Transverse colon (tissue), 4 donors: Measurements from ENCODE around the gene PBX2. TPM values are rescaled to one million over a fixed set of nuclear protein-coding genes. Genes with fewer than 3 reads are reported as not detected.

Source experiments
- DNase-seq: peaks from one replicate; pipeline ENCODE4 v3.0.0-alpha.2; 2019
- H3K27ac ChIP-seq, 4 donors: fragments of 200-600 bp; sonication (generic); 2 replicates each; pipeline ENCODE4 v1.5.1; 2016 to 2018; ENCODE audit warnings: inconsistent platforms in 4 of 4
- H3K27me3 ChIP-seq: fragments of 200-600 bp; sonication (generic); 2 replicates; pipeline ENCODE4 v1.5.1; 2017; ENCODE audit warnings: inconsistent platforms
- H3K36me3 ChIP-seq, 4 donors: fragments of 200-600 bp; sonication (generic); 2 replicates each; pipeline ENCODE4 v1.5.1; 2017 to 2019; ENCODE audit warnings: inconsistent platforms in 4 of 4
- H3K4me1 ChIP-seq, 4 donors: fragments of 200-600 bp; sonication (generic); 2 replicates each; pipeline ENCODE4 v1.5.1; 2017 to 2020; ENCODE audit warnings: inconsistent platforms in 4 of 4
- H3K4me3 ChIP-seq, 4 donors: fragments of 200-600 bp; sonication (generic); 1 replicate in 1 of 4; 2 replicates in 3 of 4; pipeline versions ENCODE4 v1.5.1 to v1.6.1; 2017 to 2019; ENCODE audit warnings: inconsistent platforms in 4 of 4
- H3K9me3 ChIP-seq, 2 donors: fragments of 200-600 bp; sonication (generic); 2 replicates each; pipeline ENCODE4 v1.5.1; 2017 to 2019; ENCODE audit warnings: inconsistent platforms in 2 of 2
- EP300 ChIP-seq: sonication (generic); formaldehyde crosslinking; IDR thresholded peaks from one replicate; pipeline ENCODE4 v1.6.1; 2017; ENCODE audit warnings: antibody characterized with exemption, low read depth
- POLR2A ChIP-seq: fragments of 450-650 bp; IDR thresholded peaks from one replicate; pipeline ENCODE4 v1.6.1; 2016; ENCODE audit warnings: antibody characterized with exemption, mild to moderate bottlenecking, moderate library complexity
- POLR2AphosphoS5 ChIP-seq, 3 donors: sonication (generic); formaldehyde crosslinking; IDR thresholded peaks; one replicate each; pipeline ENCODE4 v1.6.1; 2016; ENCODE audit warnings: antibody characterized with exemption in 3 of 3
- WGBS, 2 donors: methylation state at CpG; one replicate each; pipeline ENCODE4 v1.1.5; 2018; ENCODE audit warnings: low coverage in 1 of 2; 5-methylcytosine and 5-hydroxymethylcytosine counted together
- in situ Hi-C, 4 donors: fragments of 200-750 bp; cut with MboI; loops; one replicate each; pipeline versions ENCODE4 v1.15.0 to v1.15.1; 2017; ENCODE audit warnings: low sequenced_read_pairs in 3 of 4, low pct_ligation_motif_present in 1 of 4, low pct_unique_long_range_greater_than_20kb in 1 of 4
- intact Hi-C: fragments of 100-400 bp; cut with DNase I; formaldehyde crosslinking; loops from one replicate; pipeline ENCODE4 v1.15.1; 2023; ENCODE audit warnings: low total_unique reads
- total RNA-seq, 4 donors: library from RNA; depleted of rRNA; stranded (reverse); fragments of >200 nt; gene quantifications; one replicate each; pipeline ENCODE4 v1.1.0, GENCODE V29; 2016
- TF ChIP-seq, protein P1 (sequence below), 5 experiments: fragments of 200-600 bp in 3 of 5; fragments of 450-650 bp in 2 of 5; sonication (generic) in 3 of 5; IDR thresholded peaks; 1 replicate in 2 of 5; 2 replicates in 3 of 5; pipeline ENCODE4 v1.5.1; 2016 to 2017; ENCODE audit warnings: antibody characterized with exemption in 5 of 5, inconsistent platforms in 3 of 5, mild to moderate bottlenecking in 2 of 5, moderate library complexity in 1 of 5

The PBX2 gene
- total RNA-seq = 10 to 100 TPM; 34.4 to 87.5 (median 41.3) TPM

- H3K36me3 ChIP-seq = peaks cover 0 to 7% (median 0%) of the 10 kb centered on the region in 4 donors
- in situ Hi-C loops = no loop called here
- peak within 1 kb of the TSS; percentile 77 to 95 (median 86) for H3K4me3 ChIP-seq
- intact Hi-C loops = loop anchor here (2.0 kb wide), 1 partner anchor 37 kb away; no protein-coding TSS in a partner anchor
- DNase-seq = peak; percentile 94
- TF ChIP-seq, protein P1, sequence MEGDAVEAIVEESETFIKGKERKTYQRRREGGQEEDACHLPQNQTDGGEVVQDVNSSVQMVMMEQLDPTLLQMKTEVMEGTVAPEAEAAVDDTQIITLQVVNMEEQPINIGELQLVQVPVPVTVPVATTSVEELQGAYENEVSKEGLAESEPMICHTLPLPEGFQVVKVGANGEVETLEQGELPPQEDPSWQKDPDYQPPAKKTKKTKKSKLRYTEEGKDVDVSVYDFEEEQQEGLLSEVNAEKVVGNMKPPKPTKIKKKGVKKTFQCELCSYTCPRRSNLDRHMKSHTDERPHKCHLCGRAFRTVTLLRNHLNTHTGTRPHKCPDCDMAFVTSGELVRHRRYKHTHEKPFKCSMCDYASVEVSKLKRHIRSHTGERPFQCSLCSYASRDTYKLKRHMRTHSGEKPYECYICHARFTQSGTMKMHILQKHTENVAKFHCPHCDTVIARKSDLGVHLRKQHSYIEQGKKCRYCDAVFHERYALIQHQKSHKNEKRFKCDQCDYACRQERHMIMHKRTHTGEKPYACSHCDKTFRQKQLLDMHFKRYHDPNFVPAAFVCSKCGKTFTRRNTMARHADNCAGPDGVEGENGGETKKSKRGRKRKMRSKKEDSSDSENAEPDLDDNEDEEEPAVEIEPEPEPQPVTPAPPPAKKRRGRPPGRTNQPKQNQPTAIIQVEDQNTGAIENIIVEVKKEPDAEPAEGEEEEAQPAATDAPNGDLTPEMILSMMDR (IDR thresholded peaks at IDR 0.05) = no peak
- TF ChIP-seq POLR2A = peak; percentile 75
- no peak for TF ChIP-seq EP300
- TF ChIP-seq POLR2AphosphoS5 (IDR thresholded peaks at IDR 0.05) = peak; percentile 55 to 78 (median 70)
- no peaks in the 10 kb centered on the region for H3K27me3 ChIP-seq
- 1% methylated on average over 22 of the region's 23 CpGs; no CpG with 5 or more reads in 1 of the 2 donors for WGBS, 2 donors
- H3K27ac ChIP-seq = peak within 1 kb of the TSS; percentile 92 to 98 (median 98)
- H3K9me3 ChIP-seq = no peaks in the 10 kb centered on the region
- peaks cover 21 to 70% (median 45%) of the 10 kb centered on the region in 4 donors for H3K4me1 ChIP-seq
These were observed at the start of gene PBX2 for GRCh38 chr6:32190054-32190851. Gene PBX2, minus strand, starts transcription at chr6:32190202. Its CDS starts 287 bp downstream, at chr6:32189915.

- Histone ChIP-seq H3K36me3 (no peaks in the 10 kb centered on the region), H3K9me3 (no peaks in the 10 kb centered on the region), H3K4me3 (no peak overlapping the region), H3K4me1 (peaks cover 0 to under 1% (median 0%) of the 10 kb centered on the region in 4 donors), H3K27ac (no peak overlapping the region), H3K27me3 (no peaks in the 10 kb centered on the region)
- in situ Hi-C loops (loop anchor here in 3 of 4 donors (25.0 kb wide), 2 partner anchors 173 to 548 kb away; partner anchors contain the start of gene BTNL2 (in 2 of the 3)), intact Hi-C loops (no loop called here)
- DNase-seq = no peak
- 71 to 74% methylated on average over 2 of the region's 2 CpGs for WGBS, 2 donors
- no peak for TF ChIP-seq EP300
- no peak for TF ChIP-seq POLR2AphosphoS5 (IDR thresholded peaks at IDR 0.05)
- no peak for TF ChIP-seq POLR2A
- TF ChIP-seq, protein P1 (IDR thresholded peaks at IDR 0.05) = no peak
These were observed 49.5 kb upstream of the PBX2 start for GRCh38 chr6:32239462-32239861.

GRCh38 chr6:32234934-32235333 is 44.9 kb upstream of the PBX2 start:
- Histone ChIP-seq H3K4me1 (no peaks in the 10 kb centered on the region), H3K9me3 (no peaks in the 10 kb centered on the region), H3K4me3 (no peak overlapping the region), H3K27me3 (no peaks in the 10 kb centered on the region), H3K27ac (no peak overlapping the region), H3K36me3 (no peaks in the 10 kb centered on the region)
- DNase-seq = no peak
- intact Hi-C loops = no loop called here
- in situ Hi-C loops = loop anchor here in 3 of 4 donors (25.0 kb wide), 2 partner anchors 177 to 552 kb away; partner anchors contain the start of gene BTNL2 (in 2 of the 3)
- no peak for TF ChIP-seq POLR2A
- TF ChIP-seq POLR2AphosphoS5 (IDR thresholded peaks at IDR 0.05) = no peak
- no peak for TF ChIP-seq EP300
- TF ChIP-seq, protein P1 (IDR thresholded peaks at IDR 0.05) = no peak
- WGBS, 2 donors = 59% methylated on average over 4 of the region's 4 CpGs; no CpG with 5 or more reads in 1 of the 2 donors

GRCh38 chr6:32226434-32226833 is 36.4 kb upstream of the PBX2 start:
- in situ Hi-C loops = loop anchor here in 3 of 4 donors (25.0 kb wide), 2 partner anchors 186 to 561 kb away; partner anchors contain the start of gene BTNL2 (in 2 of the 3)
- WGBS, 2 donors = 77 to 84% methylated on average over 2 to 7 of the region's 7 CpGs
- H3K27ac ChIP-seq = no peak overlapping the region

More at GRCh38 chr6:32226434-32226833, 36.4 kb upstream of the PBX2 start:
- Histone ChIP-seq H3K36me3 (no peaks in the 10 kb centered on the region), H3K4me3 (no peak overlapping the region), H3K27me3 (no peaks in the 10 kb centered on the region), H3K9me3 (no peaks in the 10 kb centered on the region), H3K4me1 (no peaks in the 10 kb centered on the region)
- DNase-seq = no peak
- intact Hi-C loops = no loop called here
- TF ChIP-seq, protein P1 (IDR thresholded peaks at IDR 0.05) = no peak
- TF ChIP-seq POLR2A = no peak
- TF ChIP-seq POLR2AphosphoS5 (IDR thresholded peaks at IDR 0.05) = no peak
- TF ChIP-seq EP300 = no peak
